Transverse colon (tissue), 3 donors: ENCODE results near the gene CFAP221.

Experiments used
- CTCF ChIP-seq, 5 experiments: fragments of 200-600 bp in 3 of 5; fragments of 450-650 bp in 2 of 5; sonication (generic) in 3 of 5; IDR thresholded peaks; 1 replicate in 2 of 5; 2 replicates in 3 of 5; pipeline ENCODE4 v1.5.1; 2016 to 2017; ENCODE audit warnings: antibody characterized with exemption in 5 of 5, inconsistent platforms in 3 of 5, mild to moderate bottlenecking in 2 of 5, moderate library complexity in 1 of 5
- POLR2A ChIP-seq: fragments of 450-650 bp; IDR thresholded peaks from one replicate; pipeline ENCODE4 v1.6.1; 2016; ENCODE audit warnings: antibody characterized with exemption, mild to moderate bottlenecking, moderate library complexity

- no peak for TF ChIP-seq CTCF (IDR thresholded peaks at IDR 0.05)
- no peak for TF ChIP-seq POLR2A
These were observed 35.4 kb downstream of the CFAP221 start for GRCh38 chr2:119579424-119580295.
